Panc1 (cell line): ENCODE data around the gene DUSP10. TPM values are rescaled to one million over a fixed set of nuclear protein-coding genes. Genes with fewer than 3 reads are reported as not detected.

Source experiments
- ATAC-seq: fragments of 200-7000 bp; cut with Tn5 transposase; 2 replicates; pipeline ENCODE4 v1.9.1; 2020; ENCODE audit warnings: mild to moderate bottlenecking, moderate library complexity
- BruUV-seq: library from RNA; stranded (reverse); fragments of 400-500 nt; replicated peaks from 2 replicates; lab custom pipeline; 2021; lab: Mats Ljungman, UMichigan
- CTCF ChIA-PET: fragments of 300-600 bp; sonication (Branson Sonifier 250); formaldehyde crosslinking; loops from one replicate; lab custom pipeline; 2022; ENCODE audit warnings: antibody characterized with exemption; lab: Charles Lee
- POLR2A ChIA-PET: fragments of 300-600 bp; sonication (Branson Sonifier 250); formaldehyde crosslinking; loops from one replicate; lab custom pipeline; 2022; ENCODE audit warnings: antibody characterized with exemption; lab: Charles Lee
- DNase-seq: peaks from one replicate; pipeline ENCODE4 v3.0.0-alpha.2; 2010; ENCODE audit warnings: low read depth, low spot score
- H3K27ac ChIP-seq: 2 replicates; pipeline ENCODE4 v1.5.1; 2011; ENCODE audit warnings: mild to moderate bottlenecking, low read length, inconsistent platforms
- H3K27me3 ChIP-seq: fragments of 200-500 bp; sonication (Bioruptor generic); 2 replicates; pipeline ENCODE4 v1.6.0; 2014; ENCODE audit warnings: low read length, inconsistent platforms; ENCODE audit not compliant: control insufficient read depth, insufficient read depth
- H3K36me3 ChIP-seq: fragments of 200-500 bp; sonication (Bioruptor generic); 2 replicates; pipeline ENCODE4 v1.5.1; 2014; ENCODE audit warnings: inconsistent platforms, mild to moderate bottlenecking, low read length, moderate library complexity; ENCODE audit not compliant: control insufficient read depth, insufficient read depth
- H3K4me1 ChIP-seq: 2 replicates; pipeline ENCODE4 v1.5.1; 2011; ENCODE audit warnings: inconsistent platforms, mild to moderate bottlenecking, low read length, moderate library complexity; ENCODE audit not compliant: control insufficient read depth, insufficient read depth
- H3K4me3 ChIP-seq, 2 experiments: 2 replicates each; pipeline ENCODE4 v1.5.1; 2011 to 2012; ENCODE audit warnings: low read depth in 2 of 2, low read length in 2 of 2, mild to moderate bottlenecking in 2 of 2, inconsistent platforms in 1 of 2, moderate library complexity in 1 of 2
- H3K9me3 ChIP-seq: fragments of 200-500 bp; sonication (Bioruptor generic); 2 replicates; pipeline ENCODE4 v1.5.1; 2014; ENCODE audit warnings: low read depth, mild to moderate bottlenecking, inconsistent platforms, low read length, moderate library complexity; ENCODE audit not compliant: control insufficient read depth, insufficient read depth
- POLR2AphosphoS5 ChIP-seq: IDR thresholded peaks from 2 replicates; pipeline ENCODE4 v1.6.1; 2012; ENCODE audit warnings: mild to moderate bottlenecking, low read depth, low read length, moderate library complexity
- SIN3A ChIP-seq: IDR thresholded peaks from 2 replicates; pipeline ENCODE4 v1.6.1; 2012; ENCODE audit warnings: low read depth, mild to moderate bottlenecking, low read length, moderate library complexity, borderline replicate concordance; ENCODE audit not compliant: insufficient read depth
- TCF7L2 ChIP-seq: IDR thresholded peaks from 2 replicates; pipeline ENCODE4 v1.6.1; 2011; ENCODE audit warnings: mild to moderate bottlenecking, low read depth, low read length, inconsistent platforms
- in situ Hi-C: cut with HindIII; loops from 2 replicates; pipeline ENCODE4 v1.10.0; 2016; ENCODE audit warnings: low sequenced_read_pairs, low pct_unique_long_range_greater_than_20kb
- intact Hi-C: fragments of 100-400 bp; cut with micrococcal nuclease; formaldehyde crosslinking; loops from one replicate; pipeline ENCODE4 v1.10.0; 2022; ENCODE audit not compliant: unreplicated experiment
- total RNA-seq: library from RNA; stranded (reverse); gene quantifications from one replicate; pipeline ENCODE4 v1.2.1, GENCODE V29; 2021; ENCODE audit not compliant: unreplicated experiment
- TF ChIP-seq, protein P1 (sequence below): fragments of 450-650 bp; IDR thresholded peaks from 2 replicates; pipeline ENCODE4 v1.5.1; 2017; ENCODE audit warnings: mild to moderate bottlenecking
- TF ChIP-seq, protein P2 (sequence below), 2 experiments: IDR thresholded peaks; 2 replicates each; pipeline ENCODE4 v1.6.1; 2011 to 2012; ENCODE audit warnings: low read depth in 2 of 2, control low read depth in 1 of 2, low read length in 1 of 2, mild to moderate bottlenecking in 1 of 2, moderate library complexity in 1 of 2; ENCODE audit not compliant: insufficient read depth in 1 of 2

DUSP10 gene
- total RNA-seq, 1 experiment from 2014 or later: 1.4 TPM

DNA sequence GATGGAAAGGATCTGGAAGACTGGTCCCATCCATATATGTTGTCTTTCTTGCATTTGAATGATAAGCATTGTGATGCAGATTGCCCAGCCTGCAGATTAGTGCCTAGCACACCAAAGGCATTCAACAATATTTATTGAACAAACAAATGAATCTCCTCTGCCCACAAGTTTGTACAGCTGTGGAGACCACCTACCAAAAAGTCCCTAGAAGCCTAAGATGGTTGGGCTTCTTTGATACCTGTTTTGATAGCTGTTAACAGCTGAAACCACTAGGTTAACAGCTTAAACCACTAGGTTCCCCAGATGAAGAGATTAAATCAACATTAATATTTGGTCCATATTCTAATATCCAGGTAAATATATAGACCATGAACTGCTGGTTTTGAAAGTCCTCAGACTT, 9.8 kb downstream of the DUSP10 start:
- no peak for DNase-seq
- in situ Hi-C loops: no loop called here

DNA sequence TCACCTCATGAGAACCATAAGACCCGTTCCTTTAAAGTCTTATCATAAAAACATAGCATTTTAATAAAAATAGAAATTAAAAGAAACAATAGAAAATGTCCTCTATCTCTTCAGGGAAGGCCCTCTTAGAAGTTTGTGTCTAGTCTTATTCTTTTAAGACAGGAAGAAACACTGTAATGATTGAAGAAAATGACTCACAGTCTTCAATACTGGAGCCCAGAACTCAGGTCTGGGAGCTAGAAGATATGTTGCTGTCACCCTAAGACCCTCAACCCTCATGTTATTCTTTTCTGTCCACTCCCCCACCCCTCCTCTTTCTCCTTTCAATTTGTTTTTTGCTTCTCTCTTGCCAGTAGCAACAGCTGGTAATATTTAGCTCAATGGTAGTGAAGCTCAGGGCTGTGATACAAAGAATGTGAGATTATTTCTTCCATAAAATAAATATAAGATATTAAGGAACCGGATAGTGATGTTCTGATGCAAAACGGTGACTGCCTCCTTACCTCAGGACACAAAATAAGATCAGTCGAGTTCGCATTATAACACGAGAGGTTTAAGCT, 12.0 kb downstream of the DUSP10 start:
- ATAC-seq (no peak), DNase-seq (no peak)
- ChIA-PET POLR2A (no interaction called here), CTCF (no interaction called here)
- TF ChIP-seq, protein P1, sequence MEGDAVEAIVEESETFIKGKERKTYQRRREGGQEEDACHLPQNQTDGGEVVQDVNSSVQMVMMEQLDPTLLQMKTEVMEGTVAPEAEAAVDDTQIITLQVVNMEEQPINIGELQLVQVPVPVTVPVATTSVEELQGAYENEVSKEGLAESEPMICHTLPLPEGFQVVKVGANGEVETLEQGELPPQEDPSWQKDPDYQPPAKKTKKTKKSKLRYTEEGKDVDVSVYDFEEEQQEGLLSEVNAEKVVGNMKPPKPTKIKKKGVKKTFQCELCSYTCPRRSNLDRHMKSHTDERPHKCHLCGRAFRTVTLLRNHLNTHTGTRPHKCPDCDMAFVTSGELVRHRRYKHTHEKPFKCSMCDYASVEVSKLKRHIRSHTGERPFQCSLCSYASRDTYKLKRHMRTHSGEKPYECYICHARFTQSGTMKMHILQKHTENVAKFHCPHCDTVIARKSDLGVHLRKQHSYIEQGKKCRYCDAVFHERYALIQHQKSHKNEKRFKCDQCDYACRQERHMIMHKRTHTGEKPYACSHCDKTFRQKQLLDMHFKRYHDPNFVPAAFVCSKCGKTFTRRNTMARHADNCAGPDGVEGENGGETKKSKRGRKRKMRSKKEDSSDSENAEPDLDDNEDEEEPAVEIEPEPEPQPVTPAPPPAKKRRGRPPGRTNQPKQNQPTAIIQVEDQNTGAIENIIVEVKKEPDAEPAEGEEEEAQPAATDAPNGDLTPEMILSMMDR: no peak
- TF ChIP-seq SIN3A (no peak), TCF7L2 (no peak), POLR2AphosphoS5 (no peak)
- TF ChIP-seq, protein P2, sequence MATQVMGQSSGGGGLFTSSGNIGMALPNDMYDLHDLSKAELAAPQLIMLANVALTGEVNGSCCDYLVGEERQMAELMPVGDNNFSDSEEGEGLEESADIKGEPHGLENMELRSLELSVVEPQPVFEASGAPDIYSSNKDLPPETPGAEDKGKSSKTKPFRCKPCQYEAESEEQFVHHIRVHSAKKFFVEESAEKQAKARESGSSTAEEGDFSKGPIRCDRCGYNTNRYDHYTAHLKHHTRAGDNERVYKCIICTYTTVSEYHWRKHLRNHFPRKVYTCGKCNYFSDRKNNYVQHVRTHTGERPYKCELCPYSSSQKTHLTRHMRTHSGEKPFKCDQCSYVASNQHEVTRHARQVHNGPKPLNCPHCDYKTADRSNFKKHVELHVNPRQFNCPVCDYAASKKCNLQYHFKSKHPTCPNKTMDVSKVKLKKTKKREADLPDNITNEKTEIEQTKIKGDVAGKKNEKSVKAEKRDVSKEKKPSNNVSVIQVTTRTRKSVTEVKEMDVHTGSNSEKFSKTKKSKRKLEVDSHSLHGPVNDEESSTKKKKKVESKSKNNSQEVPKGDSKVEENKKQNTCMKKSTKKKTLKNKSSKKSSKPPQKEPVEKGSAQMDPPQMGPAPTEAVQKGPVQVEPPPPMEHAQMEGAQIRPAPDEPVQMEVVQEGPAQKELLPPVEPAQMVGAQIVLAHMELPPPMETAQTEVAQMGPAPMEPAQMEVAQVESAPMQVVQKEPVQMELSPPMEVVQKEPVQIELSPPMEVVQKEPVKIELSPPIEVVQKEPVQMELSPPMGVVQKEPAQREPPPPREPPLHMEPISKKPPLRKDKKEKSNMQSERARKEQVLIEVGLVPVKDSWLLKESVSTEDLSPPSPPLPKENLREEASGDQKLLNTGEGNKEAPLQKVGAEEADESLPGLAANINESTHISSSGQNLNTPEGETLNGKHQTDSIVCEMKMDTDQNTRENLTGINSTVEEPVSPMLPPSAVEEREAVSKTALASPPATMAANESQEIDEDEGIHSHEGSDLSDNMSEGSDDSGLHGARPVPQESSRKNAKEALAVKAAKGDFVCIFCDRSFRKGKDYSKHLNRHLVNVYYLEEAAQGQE (IDR thresholded peaks at IDR 0.05; ENCODE audit: insufficient read depth in 1 of 2, low read depth in 2 of 2, low read length in 1 of 2): no peak
- intact Hi-C loops (no loop called here), in situ Hi-C loops (no loop called here)
- Histone ChIP-seq H3K27me3 (no peaks in the 10 kb centered on the region), H3K36me3 (no peaks in the 10 kb centered on the region), H3K9me3 (no peaks in the 10 kb centered on the region), H3K27ac (no peak overlapping the region), H3K4me1 (no peaks in the 10 kb centered on the region), H3K4me3 (no peak overlapping the region)
- no TSS peak for BruUV-seq

More for the DNA sequence above, 9.8 kb downstream of the DUSP10 start:
- no peak overlapping the region for H3K4me3 ChIP-seq
- H3K9me3 ChIP-seq: no peaks in the 10 kb centered on the region
- CTCF ChIA-PET: no interaction called here
- no peak for ATAC-seq
- intact Hi-C loops: no loop called here
- BruUV-seq: no TSS peak
- no peaks in the 10 kb centered on the region for H3K4me1 ChIP-seq
- TF ChIP-seq TCF7L2: no peak
- no peak for TF ChIP-seq SIN3A
- no peak for TF ChIP-seq POLR2AphosphoS5
- TF ChIP-seq, protein P2 (IDR thresholded peaks at IDR 0.05; ENCODE audit: insufficient read depth in 1 of 2, low read depth in 2 of 2, low read length in 1 of 2): no peak
- TF ChIP-seq, protein P1: no peak
- H3K27ac ChIP-seq: no peak overlapping the region
- no peaks in the 10 kb centered on the region for H3K27me3 ChIP-seq
- H3K36me3 ChIP-seq: no peaks in the 10 kb centered on the region
- POLR2A ChIA-PET: no interaction called here
